Spleen (tissue), 7 donors: Measurements from ENCODE around the gene QPCT.

Experiments used
- POLR2A ChIP-seq, 3 donors: fragments of 450-650 bp; IDR thresholded peaks; one replicate each; pipeline ENCODE4 v1.5.1; 2017; ENCODE audit warnings: antibody characterized with exemption in 3 of 3, mild to moderate bottlenecking in 1 of 3
- POLR2AphosphoS5 ChIP-seq, 3 donors: sonication (generic); formaldehyde crosslinking; IDR thresholded peaks; one replicate each; pipeline ENCODE4 v1.5.1; 2017; ENCODE audit warnings: antibody characterized with exemption in 3 of 3
- TF ChIP-seq, protein P1 (sequence below), 11 experiments: fragments of 200-600 bp in 7 of 11; fragments of 450-650 bp in 4 of 11; sonication (generic) in 4 of 11; IDR thresholded peaks in 8 of 11; conservative IDR thresholded peaks in 3 of 11; 1 replicate in 7 of 11; 2 replicates in 4 of 11; pipeline versions ENCODE4 v1.4.0 to v1.8.0; 2016 to 2021; ENCODE audit warnings: antibody characterized with exemption in 11 of 11, inconsistent platforms in 4 of 11, mild to moderate bottlenecking in 1 of 11
- donor health status: DM: no; HTN: no; CAD: no; lungs with moderate emphysema.
- donor health status: DM: no; HTN: no; CAD: no.
- donor health status: DM: no; HTN: no; CAD: no.

- TF ChIP-seq, protein P1, sequence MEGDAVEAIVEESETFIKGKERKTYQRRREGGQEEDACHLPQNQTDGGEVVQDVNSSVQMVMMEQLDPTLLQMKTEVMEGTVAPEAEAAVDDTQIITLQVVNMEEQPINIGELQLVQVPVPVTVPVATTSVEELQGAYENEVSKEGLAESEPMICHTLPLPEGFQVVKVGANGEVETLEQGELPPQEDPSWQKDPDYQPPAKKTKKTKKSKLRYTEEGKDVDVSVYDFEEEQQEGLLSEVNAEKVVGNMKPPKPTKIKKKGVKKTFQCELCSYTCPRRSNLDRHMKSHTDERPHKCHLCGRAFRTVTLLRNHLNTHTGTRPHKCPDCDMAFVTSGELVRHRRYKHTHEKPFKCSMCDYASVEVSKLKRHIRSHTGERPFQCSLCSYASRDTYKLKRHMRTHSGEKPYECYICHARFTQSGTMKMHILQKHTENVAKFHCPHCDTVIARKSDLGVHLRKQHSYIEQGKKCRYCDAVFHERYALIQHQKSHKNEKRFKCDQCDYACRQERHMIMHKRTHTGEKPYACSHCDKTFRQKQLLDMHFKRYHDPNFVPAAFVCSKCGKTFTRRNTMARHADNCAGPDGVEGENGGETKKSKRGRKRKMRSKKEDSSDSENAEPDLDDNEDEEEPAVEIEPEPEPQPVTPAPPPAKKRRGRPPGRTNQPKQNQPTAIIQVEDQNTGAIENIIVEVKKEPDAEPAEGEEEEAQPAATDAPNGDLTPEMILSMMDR (IDR thresholded peaks at IDR 0.05 in 8 of 11, conservative IDR thresholded peaks at IDR 0.05 in 3 of 11) = no peak
- TF ChIP-seq POLR2A (IDR thresholded peaks at IDR 0.05) (no peak), POLR2AphosphoS5 (IDR thresholded peaks at IDR 0.05) (no peak)
Measured at GRCh38 chr2:37418956-37419355, 74.5 kb downstream of the QPCT start.
